ENCODE data around the gene SORCS3.

SORCS3 gene

GRCh38 chr10:104767745-104768144, 126.7 kb downstream of the SORCS3 start:
- DNase-seq (ENCODE audit: insufficient read length, low spot score) (no peak), FAIRE-seq (no peak)
- no peak for TF ChIP-seq CTCF (IDR thresholded peaks at IDR 0.05; ENCODE audit: insufficient read depth, missing control alignments)

GRCh38 chr10:104773105-104773504, 132.0 kb downstream of the SORCS3 start:
- no peak for TF ChIP-seq CTCF (IDR thresholded peaks at IDR 0.05; ENCODE audit: insufficient read depth, missing control alignments)
- DNase-seq (ENCODE audit: insufficient read length, low spot score) = no peak
- FAIRE-seq = no peak

GRCh38 chr10:104774234-104774633, 133.1 kb downstream of the SORCS3 start:
- DNase-seq (ENCODE audit: insufficient read length, low spot score) = no peak
- FAIRE-seq = no peak
- TF ChIP-seq CTCF (IDR thresholded peaks at IDR 0.05; ENCODE audit: insufficient read depth, missing control alignments) = no peak

- DNase-seq (ENCODE audit: insufficient read length, low spot score) (no peak), FAIRE-seq (no peak)
- TF ChIP-seq CTCF (IDR thresholded peaks at IDR 0.05; ENCODE audit: insufficient read depth, missing control alignments) = no peak
These were observed 136.2 kb downstream of the SORCS3 start for GRCh38 chr10:104777086-104777799.

GRCh38 chr10:104778371-104778770, 137.3 kb downstream of the SORCS3 start:
- DNase-seq (ENCODE audit: insufficient read length, low spot score) (no peak), FAIRE-seq (no peak)
- TF ChIP-seq CTCF (IDR thresholded peaks at IDR 0.05; ENCODE audit: insufficient read depth, missing control alignments) = no peak

- no peak for FAIRE-seq
- no peak for TF ChIP-seq CTCF (IDR thresholded peaks at IDR 0.05; ENCODE audit: insufficient read depth, missing control alignments)
- no peak for DNase-seq (ENCODE audit: insufficient read length, low spot score)
These were observed 138.6 kb downstream of the SORCS3 start for GRCh38 chr10:104779701-104780100.

GRCh38 chr10:104780165-104780564, 139.1 kb downstream of the SORCS3 start:
- TF ChIP-seq CTCF (IDR thresholded peaks at IDR 0.05; ENCODE audit: insufficient read depth, missing control alignments) = no peak
- DNase-seq (ENCODE audit: insufficient read length, low spot score) (no peak), FAIRE-seq (no peak)

All from D721Med (cell line).